Adipose tissue (tissue), 3 donors: ENCODE measurements around the gene NPC1. TPM values are rescaled to one million over a fixed set of nuclear protein-coding genes. Genes with fewer than 3 reads are reported as not detected.

Experiments
- polyA plus RNA-seq, 3 donors: library from polyadenylated mRNA; stranded (reverse); fragments of 200-250 nt; gene quantifications; one replicate each; pipeline ENCODE4 v1.2.3, GENCODE V29; 2013
- donor health status: healthy with polysubstance abuse.
- donor health status: Bipolar disorder and iron deficiency.
- donor health status: healthy.

Gene NPC1
- polyA plus RNA-seq, 3 donors, result 10.9 to 28.3 (median 12.3) TPM

Other genes with a start within 250 kb of the NPC1 start
- 10 to 100 TPM; 33.1 to 37.2 (median 35.0) TPM for gene RIOK3, start 133.2 kb downstream of the NPC1 start, polyA plus RNA-seq
- gene RMC1, start 83.0 kb downstream of the NPC1 start, polyA plus RNA-seq, result 10 to 100 TPM; 13.3 to 23.9 (median 18.4) TPM
- 10 to 100 TPM in 1 of 3 donors, 1 to 10 TPM in 1, under 1 TPM in 1; 0.92 to 14.4 (median 9.9) TPM for gene ANKRD29, start 76.4 kb upstream of the NPC1 start, polyA plus RNA-seq
- 10 to 100 TPM in 1 of 3 donors, 1 to 10 TPM in 2; 2.1 to 20.8 (median 6.2) TPM for gene LAMA3, start 102.9 kb upstream of the NPC1 start, polyA plus RNA-seq